ENCODE data around the gene SMURF1.

DNA sequence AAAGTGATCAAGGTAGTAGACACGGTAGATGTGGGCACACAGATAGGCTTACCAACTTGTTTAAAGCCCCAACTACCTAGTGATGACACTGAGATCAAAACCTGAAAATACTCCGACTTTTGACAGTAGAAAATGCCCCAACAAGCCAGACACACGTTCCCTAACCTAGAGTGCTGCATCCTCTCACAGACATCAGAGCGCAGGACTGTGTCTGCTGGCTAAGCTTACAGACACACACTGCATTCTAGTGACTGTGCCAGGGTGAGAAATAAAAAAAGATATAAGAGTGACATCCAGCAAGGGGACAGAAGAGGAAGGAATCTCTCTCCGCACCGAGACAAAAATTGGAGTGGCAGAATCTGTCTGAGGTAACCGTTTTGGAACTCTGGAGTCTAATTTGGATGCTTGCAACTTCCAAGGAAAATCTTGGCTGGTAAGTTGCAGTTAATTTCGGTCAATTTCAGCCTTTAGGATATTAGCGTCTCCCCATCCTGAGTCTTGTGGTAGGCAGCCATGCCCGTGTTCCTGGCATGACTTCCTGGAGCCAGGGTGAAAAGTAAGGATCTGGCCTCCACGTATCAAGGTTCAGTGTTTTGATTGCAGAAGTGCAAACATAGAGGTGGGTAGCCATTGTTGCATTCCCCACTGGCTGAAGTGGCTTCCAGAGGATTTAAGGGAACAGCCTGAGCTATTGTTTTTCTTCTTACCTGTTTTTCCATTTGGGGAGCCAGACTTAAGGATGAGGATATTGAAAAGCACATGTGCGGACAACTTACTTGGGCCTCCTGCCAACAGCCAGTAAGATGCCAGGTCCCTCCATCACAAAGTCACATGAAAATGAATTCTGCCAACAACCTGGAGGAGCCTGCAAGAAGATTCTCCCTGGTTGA, 124.1 kb downstream of the SMURF1 start:
- TF ChIP-seq ZFX (IDR thresholded peaks at IDR 0.05; ENCODE audit: borderline replicate concordance) = no peak
- TF ChIP-seq, protein P1, sequence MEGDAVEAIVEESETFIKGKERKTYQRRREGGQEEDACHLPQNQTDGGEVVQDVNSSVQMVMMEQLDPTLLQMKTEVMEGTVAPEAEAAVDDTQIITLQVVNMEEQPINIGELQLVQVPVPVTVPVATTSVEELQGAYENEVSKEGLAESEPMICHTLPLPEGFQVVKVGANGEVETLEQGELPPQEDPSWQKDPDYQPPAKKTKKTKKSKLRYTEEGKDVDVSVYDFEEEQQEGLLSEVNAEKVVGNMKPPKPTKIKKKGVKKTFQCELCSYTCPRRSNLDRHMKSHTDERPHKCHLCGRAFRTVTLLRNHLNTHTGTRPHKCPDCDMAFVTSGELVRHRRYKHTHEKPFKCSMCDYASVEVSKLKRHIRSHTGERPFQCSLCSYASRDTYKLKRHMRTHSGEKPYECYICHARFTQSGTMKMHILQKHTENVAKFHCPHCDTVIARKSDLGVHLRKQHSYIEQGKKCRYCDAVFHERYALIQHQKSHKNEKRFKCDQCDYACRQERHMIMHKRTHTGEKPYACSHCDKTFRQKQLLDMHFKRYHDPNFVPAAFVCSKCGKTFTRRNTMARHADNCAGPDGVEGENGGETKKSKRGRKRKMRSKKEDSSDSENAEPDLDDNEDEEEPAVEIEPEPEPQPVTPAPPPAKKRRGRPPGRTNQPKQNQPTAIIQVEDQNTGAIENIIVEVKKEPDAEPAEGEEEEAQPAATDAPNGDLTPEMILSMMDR (IDR thresholded peaks at IDR 0.05) = no peak
